ENCODE results near the gene BFAR. TPM values are rescaled to one million over a fixed set of nuclear protein-coding genes. Genes with fewer than 3 reads are reported as not detected.

BFAR gene
- total and polyA plus RNA-seq, 3 donors from 2014 or later, result 41.7 to 63.4 (median 49.2) TPM

DNA sequence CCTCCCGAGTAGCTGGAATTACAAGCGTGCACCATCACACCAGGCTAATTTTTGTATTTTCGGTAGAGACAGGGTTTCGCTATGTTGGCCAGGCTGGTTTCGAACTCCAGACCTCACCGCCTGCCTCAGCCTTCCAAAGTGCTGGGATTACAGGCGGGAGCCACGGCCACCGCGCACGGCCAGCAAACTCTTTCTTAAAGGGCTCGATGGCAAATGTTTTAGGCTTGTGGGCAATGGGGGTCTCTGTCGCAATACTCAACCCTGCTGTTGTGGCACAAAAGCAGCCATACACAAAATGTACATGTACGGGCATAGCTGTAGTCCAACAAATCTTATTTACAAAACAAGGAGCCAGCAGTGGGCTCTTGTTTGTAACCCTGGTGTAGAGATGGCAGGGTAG is 21.1 kb upstream of the BFAR start:
- intact Hi-C loops (cut with DNase I; ENCODE audit: low total_unique reads), result no loop called here
- no peaks in the 10 kb centered on the region for H3K36me3 ChIP-seq (ENCODE audit: low read depth, missing control alignments)
- WGBS, 2 donors, result 96 to 98% methylated on average over 11 to 14 of the region's 14 CpGs

DNA sequence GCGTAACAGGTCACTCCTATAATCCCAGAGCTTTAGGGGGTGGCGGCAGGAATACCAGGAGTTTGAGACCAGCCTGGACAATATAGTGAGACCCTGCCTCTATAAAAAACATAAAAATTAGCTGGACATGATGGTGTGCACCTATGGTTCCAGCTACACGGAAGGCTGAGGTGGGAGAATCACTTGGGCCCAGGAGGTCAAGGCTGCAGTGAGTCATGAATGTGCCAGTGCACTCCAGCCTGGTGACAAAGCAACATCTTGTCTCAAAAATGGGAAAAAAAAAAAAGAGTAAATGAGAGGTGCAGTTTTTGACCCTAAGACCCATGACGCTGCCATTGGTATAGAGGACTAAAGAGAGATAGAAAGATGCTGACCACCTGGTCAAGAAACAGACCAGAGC is 18.8 kb upstream of the BFAR start:
- WGBS, 2 donors, result 89 to 97% methylated on average over 4 of the region's 4 CpGs
- intact Hi-C loops (cut with DNase I; ENCODE audit: low total_unique reads), result no loop called here
- DNase-seq, result no peak
- H3K4me1 ChIP-seq, result no peaks in the 10 kb centered on the region
- no peak for TF ChIP-seq POLR2A (IDR thresholded peaks at IDR 0.05)
- TF ChIP-seq, protein P1, sequence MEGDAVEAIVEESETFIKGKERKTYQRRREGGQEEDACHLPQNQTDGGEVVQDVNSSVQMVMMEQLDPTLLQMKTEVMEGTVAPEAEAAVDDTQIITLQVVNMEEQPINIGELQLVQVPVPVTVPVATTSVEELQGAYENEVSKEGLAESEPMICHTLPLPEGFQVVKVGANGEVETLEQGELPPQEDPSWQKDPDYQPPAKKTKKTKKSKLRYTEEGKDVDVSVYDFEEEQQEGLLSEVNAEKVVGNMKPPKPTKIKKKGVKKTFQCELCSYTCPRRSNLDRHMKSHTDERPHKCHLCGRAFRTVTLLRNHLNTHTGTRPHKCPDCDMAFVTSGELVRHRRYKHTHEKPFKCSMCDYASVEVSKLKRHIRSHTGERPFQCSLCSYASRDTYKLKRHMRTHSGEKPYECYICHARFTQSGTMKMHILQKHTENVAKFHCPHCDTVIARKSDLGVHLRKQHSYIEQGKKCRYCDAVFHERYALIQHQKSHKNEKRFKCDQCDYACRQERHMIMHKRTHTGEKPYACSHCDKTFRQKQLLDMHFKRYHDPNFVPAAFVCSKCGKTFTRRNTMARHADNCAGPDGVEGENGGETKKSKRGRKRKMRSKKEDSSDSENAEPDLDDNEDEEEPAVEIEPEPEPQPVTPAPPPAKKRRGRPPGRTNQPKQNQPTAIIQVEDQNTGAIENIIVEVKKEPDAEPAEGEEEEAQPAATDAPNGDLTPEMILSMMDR (IDR thresholded peaks at IDR 0.05), result no peak
- no peaks in the 10 kb centered on the region for H3K36me3 ChIP-seq (ENCODE audit: low read depth, missing control alignments)
- no peak overlapping the region for H3K4me3 ChIP-seq
- H3K9me3 ChIP-seq, result no peaks in the 10 kb centered on the region
- H3K27me3 ChIP-seq, result no peaks in the 10 kb centered on the region
- no peak overlapping the region for H3K27ac ChIP-seq

More for the DNA sequence above, 21.1 kb upstream of the BFAR start:
- Histone ChIP-seq H3K4me1 (no peaks in the 10 kb centered on the region), H3K9me3 (no peaks in the 10 kb centered on the region), H3K27ac (no peak overlapping the region), H3K4me3 (no peak overlapping the region), H3K27me3 (no peaks in the 10 kb centered on the region)
- DNase-seq, result no peak
- TF ChIP-seq, protein P1 (IDR thresholded peaks at IDR 0.05), result no peak
- TF ChIP-seq POLR2A (IDR thresholded peaks at IDR 0.05), result no peak

DNA sequence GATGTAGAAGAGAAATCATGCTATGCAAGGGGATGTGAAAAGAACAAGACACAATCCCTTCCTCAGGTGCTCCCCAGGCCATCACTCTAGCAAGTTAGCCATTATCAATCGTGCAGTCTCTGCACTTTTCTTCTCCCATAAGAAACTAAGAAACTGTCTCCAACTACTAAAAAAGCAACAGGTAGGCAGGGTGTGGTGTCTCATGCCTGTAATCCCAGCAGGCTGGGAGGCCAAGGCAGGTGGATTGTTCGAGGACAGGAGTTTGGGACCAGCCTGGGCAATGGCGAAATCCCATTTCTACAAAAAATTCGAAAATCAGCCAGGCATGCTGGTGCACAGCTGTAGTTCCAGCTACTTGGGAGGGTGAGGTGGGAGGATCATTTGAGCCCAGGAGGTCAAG is 16.5 kb upstream of the BFAR start:
- Histone ChIP-seq H3K36me3 (ENCODE audit: low read depth, missing control alignments) (no peaks in the 10 kb centered on the region), H3K4me3 (no peak overlapping the region), H3K4me1 (no peaks in the 10 kb centered on the region), H3K27ac (no peak overlapping the region), H3K9me3 (no peaks in the 10 kb centered on the region), H3K27me3 (no peaks in the 10 kb centered on the region)
- 76 to 89% methylated on average over 4 of the region's 4 CpGs for WGBS, 2 donors
- TF ChIP-seq, protein P1 (IDR thresholded peaks at IDR 0.05), result no peak
- no peak for TF ChIP-seq POLR2A (IDR thresholded peaks at IDR 0.05)
- no peak for DNase-seq
- intact Hi-C loops (cut with DNase I; ENCODE audit: low total_unique reads), result no loop called here

DNA sequence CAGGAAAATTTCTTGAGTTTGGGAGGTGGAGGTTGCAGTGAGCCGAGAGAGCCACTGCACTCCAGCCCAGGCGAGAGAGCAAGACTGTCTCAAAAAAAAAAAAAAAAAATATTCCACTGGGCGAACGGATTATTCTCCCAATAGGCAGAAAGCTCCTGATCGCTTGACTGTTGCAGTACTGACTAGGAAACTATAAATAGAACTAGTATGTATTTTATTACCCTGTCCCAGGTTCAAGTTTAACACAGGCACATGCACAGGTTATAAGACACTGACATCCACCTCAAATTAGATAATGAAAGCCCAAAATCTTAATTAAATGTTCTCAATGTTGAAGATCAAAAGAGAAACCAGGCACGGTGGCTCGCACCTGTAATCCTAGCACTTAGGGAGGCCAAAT is 14.2 kb upstream of the BFAR start:
- Histone ChIP-seq H3K27me3 (no peaks in the 10 kb centered on the region), H3K36me3 (ENCODE audit: low read depth, missing control alignments) (no peaks in the 10 kb centered on the region), H3K4me1 (no peaks in the 10 kb centered on the region), H3K4me3 (no peak overlapping the region), H3K9me3 (no peaks in the 10 kb centered on the region), H3K27ac (no peak overlapping the region)
- WGBS, 2 donors, result 84 to 96% methylated on average over 7 of the region's 7 CpGs
- DNase-seq, result no peak
- intact Hi-C loops (cut with DNase I; ENCODE audit: low total_unique reads), result no loop called here
- TF ChIP-seq POLR2A (IDR thresholded peaks at IDR 0.05), result no peak
- TF ChIP-seq, protein P1 (IDR thresholded peaks at IDR 0.05), result no peak

DNA sequence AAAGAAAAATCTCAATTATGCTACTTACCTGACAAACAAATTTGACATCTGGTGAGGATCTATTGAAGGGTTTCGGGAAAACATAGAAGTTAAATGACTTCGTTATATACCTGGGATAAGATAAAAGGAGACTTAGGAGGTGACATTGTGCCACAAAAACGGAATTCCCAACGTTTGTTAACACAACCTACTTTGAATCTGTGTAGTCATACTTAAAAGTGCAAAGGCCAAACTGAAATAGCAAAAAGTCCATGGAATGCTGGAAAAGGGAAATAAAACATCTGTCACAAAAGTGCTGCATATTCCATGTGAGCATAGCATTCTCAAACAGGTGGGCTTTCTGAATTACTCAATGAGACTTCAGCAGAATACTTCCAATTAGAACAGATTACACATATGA is 5.7 kb upstream of the BFAR start:
- intact Hi-C loops (cut with DNase I; ENCODE audit: low total_unique reads), result no loop called here
- Histone ChIP-seq H3K36me3 (ENCODE audit: low read depth, missing control alignments) (no peaks in the 10 kb centered on the region), H3K4me1 (peaks cover 7% of the 10 kb centered on the region), H3K9me3 (no peaks in the 10 kb centered on the region), H3K27ac (no peak overlapping the region), H3K4me3 (no peak overlapping the region), H3K27me3 (no peaks in the 10 kb centered on the region)
- 90% methylated on average over 4 of the region's 4 CpGs for WGBS, 2 donors
- no peak for DNase-seq
- TF ChIP-seq, protein P1 (IDR thresholded peaks at IDR 0.05), result no peak
- no peak for TF ChIP-seq POLR2A (IDR thresholded peaks at IDR 0.05)
